GM19467 (cell line): ENCODE results near the gene IQCF2.
"Not testable (repeated sequence)": the region's sequence is repeated elsewhere in the genome, so short reads cannot be mapped to it uniquely, and the experiment has no call there.

Experiments
- ATAC-seq: cut with Tn5 transposase; IDR thresholded peaks from one replicate; pipeline ENCODE4 v1.9.1; 2021; ENCODE audit warnings: mild to moderate bottlenecking, moderate library complexity; ENCODE audit not compliant: unreplicated experiment

IQCF2 gene

GRCh38 chr3:51860703-51861665, at the start of gene IQCF2:
Gene IQCF2, plus strand, starts transcription at chr3:51861615. Its CDS starts 52 bp downstream, at chr3:51861667.
- no peak for ATAC-seq

- no peak for ATAC-seq
Measured at GRCh38 chr3:51813539-51813938, 47.9 kb upstream of the IQCF2 start.

- no peak for ATAC-seq
Measured at GRCh38 chr3:51814034-51814433, 47.4 kb upstream of the IQCF2 start.

GRCh38 chr3:51815614-51816013, 45.8 kb upstream of the IQCF2 start:
- ATAC-seq = no peak

- ATAC-seq = no peak
Measured at GRCh38 chr3:51816723-51817122, 44.7 kb upstream of the IQCF2 start.

GRCh38 chr3:51817375-51817774, 44.0 kb upstream of the IQCF2 start:
- no peak for ATAC-seq

GRCh38 chr3:51819151-51819550, 42.3 kb upstream of the IQCF2 start:
- ATAC-seq = no peak

GRCh38 chr3:51819709-51820406, 41.6 kb upstream of the IQCF2 start:
- no peak for ATAC-seq

- ATAC-seq = no peak
Measured at GRCh38 chr3:51828297-51828696, 33.1 kb upstream of the IQCF2 start.

GRCh38 chr3:51830345-51830744, 31.1 kb upstream of the IQCF2 start:
- ATAC-seq = no peak

- no peak for ATAC-seq
Measured at GRCh38 chr3:51830836-51831385, 30.5 kb upstream of the IQCF2 start.

- ATAC-seq = no peak
Measured at GRCh38 chr3:51836606-51837005, 24.8 kb upstream of the IQCF2 start.

GRCh38 chr3:51845129-51845528, 16.3 kb upstream of the IQCF2 start:
- no peak for ATAC-seq

- not testable (repeated sequence) for ATAC-seq
Measured at GRCh38 chr3:51855411-51855810, 6.0 kb upstream of the IQCF2 start.

GRCh38 chr3:51862886-51863285, 1.5 kb downstream of the IQCF2 start:
- ATAC-seq = no peak

GRCh38 chr3:51868896-51869295, 7.5 kb downstream of the IQCF2 start:
- ATAC-seq = not testable (repeated sequence)

GRCh38 chr3:51869304-51869703, 7.9 kb downstream of the IQCF2 start:
- no peak for ATAC-seq

GRCh38 chr3:51873253-51873766, 11.9 kb downstream of the IQCF2 start:
- no peak for ATAC-seq

- no peak for ATAC-seq
Measured at GRCh38 chr3:51873876-51874275, 12.5 kb downstream of the IQCF2 start.

- no peak for ATAC-seq
Measured at GRCh38 chr3:51874411-51874810, 13.0 kb downstream of the IQCF2 start.

- no peak for ATAC-seq
Measured at GRCh38 chr3:51874889-51875288, 13.5 kb downstream of the IQCF2 start.
